Sciatic nerve (tissue), 2 donors: ENCODE measurements around the gene AHCYL2. TPM values are rescaled to one million over a fixed set of nuclear protein-coding genes. Genes with fewer than 3 reads are reported as not detected.
"Not testable (repeated sequence)": the region's sequence is repeated elsewhere in the genome, so short reads cannot be mapped to it uniquely, and the experiment has no call there.

ENCODE experiments used
- ATAC-seq: fragments of 200-7000 bp; cut with Tn5 transposase; one replicate; pipeline ENCODE4 v1.9.1; 2020; ENCODE audit warnings: mild to moderate bottlenecking, moderate library complexity
- DNase-seq: peaks from one replicate; pipeline ENCODE4 v3.0.0-alpha.2; 2020; ENCODE audit warnings: low spot score
- intact Hi-C: fragments of 100-400 bp; cut with DNase I; formaldehyde crosslinking; loops from one replicate; pipeline ENCODE4 v1.14.2; 2022
- total RNA-seq: library from RNA; stranded (reverse); fragmentation: NEBNext Ultra II Directional; extraction: Animal tissue kit (Norgen Biotek cat#: 25700); gene quantifications from one replicate; pipeline ENCODE4 v1.2.1, GENCODE V29; 2021
- donor health status: DM: no; HTN: no; CAD: no.
- donor health status: DM: no; HTN: no; CAD: no.

Gene AHCYL2
- total RNA-seq, 1 donor from 2014 or later = 46.1 TPM

DNA sequence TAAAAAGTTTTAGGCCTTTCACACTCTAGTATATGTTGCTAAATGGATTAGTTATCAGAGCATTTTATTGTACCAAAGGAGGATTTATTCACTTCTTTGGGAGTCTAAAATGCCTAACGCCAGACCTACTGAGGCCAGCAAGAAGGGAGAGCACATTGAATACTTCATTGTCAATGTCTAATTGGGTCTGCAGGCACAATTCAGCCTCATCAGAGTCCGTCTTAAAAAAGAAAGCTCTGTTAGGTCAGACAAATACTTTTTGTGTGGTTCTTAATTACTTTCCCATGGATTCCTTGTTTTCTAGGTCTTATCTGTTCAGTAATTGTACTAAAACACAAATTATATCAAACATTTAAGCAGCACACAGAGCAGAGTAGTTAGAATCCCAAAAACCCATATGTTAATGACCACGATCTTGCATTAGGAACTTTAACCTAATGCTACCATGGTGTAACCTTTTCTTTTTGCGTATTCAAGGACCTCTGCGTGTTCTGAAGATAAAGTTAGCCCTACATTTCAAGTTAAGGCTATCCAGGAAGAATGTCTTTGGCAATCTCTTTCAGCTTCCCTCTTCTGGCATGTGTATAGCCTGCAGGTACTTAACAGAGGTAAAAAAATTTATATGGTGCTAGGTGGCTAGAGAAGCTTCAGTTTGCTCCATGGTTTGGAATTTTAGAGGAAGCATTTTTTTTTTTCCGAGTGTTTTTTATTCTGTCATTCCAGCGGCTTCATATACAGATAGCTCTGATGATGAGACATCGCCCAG lies 163.7 kb downstream of the AHCYL2 start:
- no peak for ATAC-seq
- DNase-seq = no peak
- intact Hi-C loops = no loop called here

DNA sequence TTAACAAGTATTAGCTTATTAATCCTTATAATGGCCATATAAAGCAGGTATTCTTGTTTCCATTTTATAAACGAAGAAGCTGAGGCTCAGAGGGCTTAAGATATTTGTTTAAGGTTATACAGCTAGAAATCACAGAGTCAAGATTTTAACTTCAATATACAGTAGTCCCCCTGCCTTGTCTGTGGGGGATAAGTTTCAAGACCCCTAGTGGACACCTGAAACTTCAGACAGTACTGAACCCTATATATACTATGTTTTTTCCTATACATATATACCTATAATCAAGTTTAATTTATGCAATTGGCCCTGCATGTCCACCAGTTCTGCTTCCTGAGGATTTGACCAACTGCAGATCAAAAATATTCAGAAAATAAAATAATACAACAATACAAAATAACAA lies 165.0 kb downstream of the AHCYL2 start:
- ATAC-seq = no peak
- intact Hi-C loops = loop anchor here (10.0 kb wide), 1 partner anchor 1445 kb away; no protein-coding TSS in a partner anchor
- no peak for DNase-seq

GRCh38 chr7:129390314-129390713 lies 165.5 kb downstream of the AHCYL2 start:
- intact Hi-C loops = loop anchor here (10.0 kb wide), 1 partner anchor 1444 kb away; no protein-coding TSS in a partner anchor
- ATAC-seq (no peak), DNase-seq (no peak)

- ATAC-seq (no peak), DNase-seq (no peak)
- intact Hi-C loops = loop anchor here (10.0 kb wide), 1 partner anchor 1443 kb away; no protein-coding TSS in a partner anchor
Observed at GRCh38 chr7:129391546-129392171, 166.8 kb downstream of the AHCYL2 start.

DNA sequence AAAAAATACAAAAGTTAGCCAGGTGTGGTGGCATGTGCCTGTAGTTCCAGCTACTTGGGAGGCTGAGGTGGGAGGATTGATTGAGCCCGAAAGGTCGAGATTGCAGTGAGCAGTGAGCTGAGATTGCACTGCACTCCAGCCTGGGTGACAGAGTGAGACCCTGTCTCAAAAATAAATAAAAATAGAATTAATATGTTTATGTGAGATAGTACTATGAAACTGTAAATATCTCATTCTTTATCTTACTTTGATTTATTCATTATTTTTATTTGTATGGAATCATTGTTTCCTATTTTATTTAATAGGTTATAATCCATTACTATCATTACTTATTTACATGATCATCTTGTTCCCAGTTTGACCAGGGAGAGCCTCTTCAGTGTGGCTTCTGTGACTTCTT lies 168.4 kb downstream of the AHCYL2 start:
- DNase-seq (no peak), ATAC-seq (no peak)
- intact Hi-C loops = loop anchor here (10.0 kb wide), 1 partner anchor 1442 kb away; no protein-coding TSS in a partner anchor

- intact Hi-C loops = loop anchor here (10.0 kb wide), 1 partner anchor 1441 kb away; no protein-coding TSS in a partner anchor
- DNase-seq (no peak), ATAC-seq (no peak)
Observed at GRCh38 chr7:129394101-129394500, 169.3 kb downstream of the AHCYL2 start.

GRCh38 chr7:129394982-129395914 lies 170.4 kb downstream of the AHCYL2 start:
- DNase-seq (no peak), ATAC-seq (no peak)
- intact Hi-C loops = loop anchor here (10.0 kb wide), 1 partner anchor 1440 kb away; no protein-coding TSS in a partner anchor

GRCh38 chr7:129401228-129401966 lies 176.6 kb downstream of the AHCYL2 start:
- no peak for ATAC-seq

DNA sequence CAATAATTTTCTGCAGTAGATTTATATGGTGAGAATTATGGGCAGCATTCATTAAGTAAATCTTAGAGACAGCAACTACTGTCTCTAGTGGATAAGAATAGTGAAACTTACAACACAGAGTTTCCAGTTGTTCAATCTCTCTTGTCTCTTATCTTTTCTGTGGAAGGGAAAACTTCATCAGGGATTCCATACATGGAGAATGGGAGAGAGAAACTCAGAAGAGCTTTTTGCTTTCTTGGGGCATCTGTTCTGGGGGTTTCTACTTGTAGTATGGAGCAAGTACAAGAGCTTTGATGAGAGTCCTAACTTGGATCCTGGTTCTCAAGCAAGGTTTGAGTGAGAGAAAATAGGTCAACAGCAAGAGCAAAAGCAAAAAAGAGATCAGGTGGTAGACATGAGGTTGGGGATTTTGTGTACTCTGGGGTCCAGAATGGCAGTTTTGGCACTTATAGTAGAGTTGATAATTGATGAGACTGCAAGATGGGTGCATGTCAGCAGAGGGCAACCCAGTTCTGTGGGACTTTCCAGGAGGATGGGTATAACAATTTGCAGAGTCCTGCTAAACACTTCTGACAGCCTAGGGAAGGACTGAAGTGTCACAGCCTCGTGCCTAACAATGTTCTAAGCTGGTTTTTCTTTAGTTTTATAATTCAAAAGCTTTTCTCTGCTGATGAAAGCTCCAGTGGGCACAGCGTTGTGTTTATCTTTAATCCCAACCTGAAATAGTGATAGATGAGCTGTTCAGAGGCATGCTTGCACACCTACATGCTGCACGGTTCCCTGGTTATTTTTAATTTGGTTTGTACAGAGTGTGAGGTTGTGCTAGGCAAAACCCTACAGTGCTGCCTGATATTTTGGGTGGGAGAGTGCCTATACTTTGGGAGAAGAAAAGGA lies 177.4 kb downstream of the AHCYL2 start:
- intact Hi-C loops = no loop called here
- ATAC-seq = no peak
- no peak for DNase-seq

More at GRCh38 chr7:129401228-129401966, 176.6 kb downstream of the AHCYL2 start:
- intact Hi-C loops = no loop called here
- no peak for DNase-seq

- DNase-seq (no peak), ATAC-seq (no peak)
- intact Hi-C loops = no loop called here
Observed at GRCh38 chr7:129405527-129405926, 180.7 kb downstream of the AHCYL2 start.

DNA sequence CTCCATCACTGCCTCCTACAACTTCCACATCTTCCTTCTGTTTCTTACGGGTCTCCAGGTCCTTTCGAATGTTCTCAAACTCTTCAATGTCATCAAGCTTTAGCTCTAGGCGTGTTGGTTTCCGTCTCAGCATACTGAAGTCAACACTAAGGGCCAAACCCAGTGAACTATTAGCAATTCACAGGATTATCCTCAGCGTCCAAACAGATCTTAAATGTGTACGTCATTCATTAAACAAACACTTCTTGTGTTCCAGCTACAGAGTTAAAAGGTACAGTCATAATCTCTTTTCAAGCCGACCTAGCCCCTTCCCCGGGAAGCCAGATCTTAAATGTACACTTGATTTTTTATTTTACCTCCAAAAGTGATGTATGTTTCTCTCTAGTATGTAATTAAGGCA lies 185.4 kb downstream of the AHCYL2 start:
- ATAC-seq, intact Hi-C loops, DNase-seq: not testable (repeated sequence)

GRCh38 chr7:129412501-129412900 lies 187.7 kb downstream of the AHCYL2 start:
- DNase-seq (no peak), ATAC-seq (no peak)
- intact Hi-C loops = no loop called here

DNA sequence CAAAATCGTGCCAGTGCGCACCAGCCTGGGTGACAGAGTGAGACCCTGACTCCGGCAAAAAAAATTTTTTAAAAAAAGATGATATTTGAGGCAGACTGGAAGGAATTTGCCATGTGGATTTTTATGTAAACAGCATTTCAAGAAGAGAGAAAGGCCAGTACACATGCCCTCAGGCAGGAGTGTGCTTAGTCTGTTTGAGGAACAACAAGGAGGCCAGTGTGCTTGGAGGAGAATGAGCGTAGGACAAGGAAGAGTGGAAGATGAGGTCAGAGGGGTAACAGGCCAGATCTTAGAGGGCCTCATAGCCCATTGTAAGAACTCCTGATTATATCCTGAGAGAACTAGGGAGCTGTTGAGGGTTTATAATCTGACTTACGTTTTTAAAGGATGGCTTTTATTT lies 192.2 kb downstream of the AHCYL2 start:
- DNase-seq (no peak), ATAC-seq (no peak)
- intact Hi-C loops = no loop called here

- intact Hi-C loops = no loop called here
- no peak for DNase-seq
- ATAC-seq = no peak
Observed at GRCh38 chr7:129421717-129422250, 197.0 kb downstream of the AHCYL2 start.

DNA sequence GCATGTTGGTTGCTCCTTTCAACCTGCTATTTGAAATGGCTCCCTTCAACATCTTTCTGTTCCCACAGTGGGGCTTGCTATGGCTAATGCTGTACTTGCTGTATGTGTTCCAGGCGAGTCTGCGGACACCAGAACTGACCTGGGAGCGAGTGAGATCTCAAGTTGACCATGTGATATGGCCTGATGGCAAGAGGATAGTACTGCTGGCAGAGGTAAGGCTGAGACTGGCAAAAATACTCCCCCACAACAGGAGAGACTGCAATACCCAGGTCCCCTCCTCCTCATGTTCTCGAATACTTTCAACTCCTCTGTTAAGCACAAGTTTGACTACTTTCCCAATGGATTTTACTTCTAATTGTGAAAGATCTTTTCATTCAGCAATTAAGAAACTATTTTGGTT lies 197.9 kb downstream of the AHCYL2 start:
- intact Hi-C loops = no loop called here
- no peak for ATAC-seq

DNA sequence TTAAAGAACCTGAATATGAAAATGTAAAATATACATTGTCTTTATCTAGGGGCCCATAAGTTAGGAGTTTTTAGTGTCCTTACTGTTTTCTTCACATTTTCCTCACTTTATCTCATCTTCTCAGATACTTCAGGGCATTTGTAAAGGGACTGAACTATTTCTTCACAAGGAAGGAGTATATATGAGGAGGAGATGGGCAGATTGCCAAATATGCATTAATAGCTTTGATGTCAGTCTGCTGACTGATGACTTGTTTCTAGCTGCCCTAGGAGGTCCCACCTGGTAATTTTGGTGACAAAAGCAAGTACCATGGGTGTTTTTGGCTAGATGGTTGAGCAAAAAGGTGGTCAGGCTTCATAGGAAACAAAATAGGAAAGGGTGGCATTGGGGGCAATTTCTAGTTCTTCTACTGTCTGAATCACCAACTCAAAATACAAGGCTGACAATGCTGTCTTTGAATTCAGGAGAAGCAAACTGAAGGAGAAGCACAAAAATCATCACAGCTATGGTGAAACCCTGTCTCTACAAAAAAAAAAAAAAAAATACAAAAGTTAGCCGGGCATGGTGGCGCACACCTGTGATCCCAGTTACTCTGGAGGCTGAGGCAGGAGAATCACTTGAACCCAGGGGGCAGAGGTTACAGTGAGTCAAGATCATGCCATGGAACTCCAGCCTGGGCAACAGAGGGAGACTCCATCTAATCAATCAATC lies 199.0 kb downstream of the AHCYL2 start:
- intact Hi-C loops = no loop called here
- ATAC-seq (no peak), DNase-seq (no peak)

More for the DNA sequence above, 197.9 kb downstream of the AHCYL2 start:
- no peak for DNase-seq

DNA sequence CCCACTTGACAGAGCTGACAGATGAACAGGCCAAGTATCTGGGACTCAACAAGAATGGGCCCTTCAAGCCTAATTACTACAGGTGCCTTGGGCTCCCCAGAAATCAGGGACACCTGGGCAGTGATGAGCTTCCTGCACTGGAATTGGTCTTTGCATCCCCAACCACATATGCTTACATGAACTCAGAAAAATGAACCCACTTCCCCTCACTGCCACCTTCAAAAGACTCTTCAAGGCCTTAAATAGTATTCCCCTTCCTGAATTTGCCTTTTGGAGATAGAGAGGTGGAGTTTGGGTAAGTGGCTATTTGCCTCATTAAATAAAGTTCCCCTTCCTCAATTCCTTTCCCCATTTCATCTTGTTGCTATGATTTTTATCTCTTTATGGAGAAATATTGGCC lies 201.7 kb downstream of the AHCYL2 start:
- intact Hi-C loops = no loop called here
- ATAC-seq = no peak
- no peak for DNase-seq
